DND-41 (cell line): ENCODE data around the gene ZNF22.
A peak's percentile ranks its signal among the peaks of the same experiment; 100 is the strongest.

Source experiments
- ATAC-seq: fragments of 200-7000 bp; cut with Tn5 transposase; 3 replicates; pipeline ENCODE4 v1.9.1; 2021; ENCODE audit warnings: low read depth; ENCODE audit not compliant: insufficient read depth
- DNase-seq: peaks from one replicate; pipeline ENCODE4 v3.0.0-alpha.2; 2020
- H2AFZ ChIP-seq: 2 replicates; pipeline ENCODE4 v1.6.0; 2012; ENCODE audit warnings: low read depth, low read length
- H3K27ac ChIP-seq: 2 replicates; pipeline ENCODE4 v1.5.1; 2012; ENCODE audit warnings: low read length, inconsistent platforms
- H3K27me3 ChIP-seq: fragments of 200-600 bp; sonication (generic); 2 replicates; pipeline ENCODE4 v1.6.0; 2012; ENCODE audit warnings: low read length, mild to moderate bottlenecking, inconsistent platforms; ENCODE audit not compliant: insufficient read depth, poor library complexity
- H3K36me3 ChIP-seq: 2 replicates; pipeline ENCODE4 v1.5.1; 2012; ENCODE audit warnings: low read length, inconsistent platforms; ENCODE audit not compliant: insufficient read depth
- H3K4me1 ChIP-seq: 2 replicates; pipeline ENCODE4 v1.5.1; 2012; ENCODE audit warnings: mild to moderate bottlenecking, low read length; ENCODE audit not compliant: insufficient read depth
- H3K4me2 ChIP-seq: 2 replicates; pipeline ENCODE4 v1.6.0; 2012; ENCODE audit warnings: mild to moderate bottlenecking, moderate library complexity, low read length, inconsistent platforms; ENCODE audit not compliant: insufficient read depth
- H3K4me3 ChIP-seq, 2 experiments: fragments of 200-600 bp in 1 of 2; shearing (Covaris generic) in 1 of 2; 2 replicates each; pipeline ENCODE4 v1.5.1; 2012 to 2016; ENCODE audit warnings: inconsistent platforms in 2 of 2, low read length in 2 of 2, mild to moderate bottlenecking in 2 of 2, low read depth in 1 of 2, moderate library complexity in 1 of 2
- H3K79me2 ChIP-seq: 2 replicates; pipeline ENCODE4 v1.6.0; 2012; ENCODE audit warnings: low read length, inconsistent platforms; ENCODE audit not compliant: insufficient read depth
- H3K9ac ChIP-seq: 2 replicates; pipeline ENCODE4 v1.6.0; 2012; ENCODE audit warnings: low read depth, mild to moderate bottlenecking, inconsistent platforms, low read length, moderate library complexity
- H3K9me3 ChIP-seq: 2 replicates; pipeline ENCODE4 v1.5.1; 2012; ENCODE audit warnings: low read length, moderate library complexity, mild to moderate bottlenecking, inconsistent platforms; ENCODE audit not compliant: insufficient read depth, severe bottlenecking
- H4K20me1 ChIP-seq: 2 replicates; pipeline ENCODE4 v1.6.0; 2012; ENCODE audit warnings: low read length; ENCODE audit not compliant: insufficient read depth
- CTCF ChIP-seq: IDR thresholded peaks from 2 replicates; pipeline ENCODE4 v1.5.1; 2012; ENCODE audit warnings: borderline replicate concordance, low read length, moderate library complexity, mild to moderate bottlenecking; ENCODE audit not compliant: poor library complexity, severe bottlenecking; ENCODE audit errors: extremely low read depth
- EZH2 ChIP-seq: IDR thresholded peaks from 3 replicates; pipeline ENCODE4 v1.6.1; 2012; ENCODE audit warnings: borderline replicate concordance, low read depth, mild to moderate bottlenecking, moderate library complexity, low read length, inconsistent platforms; ENCODE audit not compliant: severe bottlenecking

The ZNF22 gene

GRCh38 chr10:44997105-44997748 is 3.5 kb upstream of the ZNF22 start:
- Histone ChIP-seq H2AFZ (no peak overlapping the region), H3K27me3 (no peaks in the 10 kb centered on the region), H3K9ac (peak overlapping the region; percentile 41), H3K4me3 (no peak overlapping the region), H3K9me3 (no peaks in the 10 kb centered on the region), H3K4me1 (peaks cover 73% of the 10 kb centered on the region), H3K27ac (peak overlapping the region; percentile 87), H3K4me2 (peak overlapping the region; percentile 28), H4K20me1 (peaks cover 11% of the 10 kb centered on the region), H3K36me3 (no peaks in the 10 kb centered on the region; the same call in 1 of the 2 replicates), H3K79me2 (peaks cover 28% of the 10 kb centered on the region)
- ATAC-seq (no peak), DNase-seq (no peak)
- no peak for TF ChIP-seq CTCF
- no peak for TF ChIP-seq EZH2

GRCh38 chr10:44998146-44998631 is 2.5 kb upstream of the ZNF22 start:
- ATAC-seq (no peak), DNase-seq (no peak)
- no peaks in the 10 kb centered on the region for H3K27me3 ChIP-seq
- peaks cover 83% of the 10 kb centered on the region for H3K4me1 ChIP-seq
- H3K9me3 ChIP-seq, result no peaks in the 10 kb centered on the region
- H3K9ac ChIP-seq, result no peak overlapping the region
- peak overlapping the region; percentile 87 for H3K27ac ChIP-seq
- peaks cover 8% of the 10 kb centered on the region for H3K36me3 ChIP-seq
- H3K4me2 ChIP-seq, result no peak overlapping the region
- no peak overlapping the region for H2AFZ ChIP-seq
- peaks cover 38% of the 10 kb centered on the region for H3K79me2 ChIP-seq
- no peak overlapping the region for H3K4me3 ChIP-seq
- no peak for TF ChIP-seq EZH2
- TF ChIP-seq CTCF, result no peak
- H4K20me1 ChIP-seq, result peaks cover 18% of the 10 kb centered on the region

- no peak for DNase-seq
Observed at GRCh38 chr10:45000138-45000751, 478 bp upstream of the ZNF22 start.

More at GRCh38 chr10:45000138-45000751, 478 bp upstream of the ZNF22 start:
- H3K27ac ChIP-seq, result peak overlapping the region; percentile 96
- H3K36me3 ChIP-seq, result peaks cover 29% of the 10 kb centered on the region
- H3K4me3 ChIP-seq, result peak overlapping the region; percentile 79 to 98; a peak in 3 of 4 replicates
- peak; percentile 31 for ATAC-seq
- H3K79me2 ChIP-seq, result peaks cover 58% of the 10 kb centered on the region
- H3K4me2 ChIP-seq, result peak overlapping the region; percentile 82
- peak overlapping the region; percentile 83 for H3K9ac ChIP-seq
- TF ChIP-seq EZH2, result no peak
- H3K9me3 ChIP-seq, result no peaks in the 10 kb centered on the region
- no peaks in the 10 kb centered on the region for H3K27me3 ChIP-seq
- peaks cover 74% of the 10 kb centered on the region for H3K4me1 ChIP-seq
- peaks cover 39% of the 10 kb centered on the region for H4K20me1 ChIP-seq
- peak overlapping the region; percentile 64 for H2AFZ ChIP-seq
